OCI-LY1 (cell line): ENCODE results near the gene TMEM115.
A peak's percentile ranks its signal among the peaks of the same experiment; 100 is the strongest.

Source experiments
- CTCF ChIP-seq: fragments of 200-600 bp; sonication (generic), shearing (Covaris generic); IDR thresholded peaks from 2 replicates; pipeline ENCODE4 v1.5.1; 2017; ENCODE audit warnings: mild to moderate bottlenecking, antibody characterized with exemption, low read length, moderate library complexity, mixed read lengths
- EZH2 ChIP-seq: fragments of 200-600 bp; sonication (generic), shearing (Covaris generic); IDR thresholded peaks from 2 replicates; pipeline ENCODE4 v1.8.0; 2017; ENCODE audit warnings: borderline replicate concordance, mixed run types, mild to moderate bottlenecking, antibody characterized with exemption, low read length, moderate library complexity, mixed read lengths

GRCh38 chr3:50324351-50325112, 34.8 kb downstream of the TMEM115 start:
- TF ChIP-seq EZH2: no peak
- TF ChIP-seq CTCF: peak; percentile 90
